ENCODE measurements around the gene WFDC12.

WFDC12 gene

DNA sequence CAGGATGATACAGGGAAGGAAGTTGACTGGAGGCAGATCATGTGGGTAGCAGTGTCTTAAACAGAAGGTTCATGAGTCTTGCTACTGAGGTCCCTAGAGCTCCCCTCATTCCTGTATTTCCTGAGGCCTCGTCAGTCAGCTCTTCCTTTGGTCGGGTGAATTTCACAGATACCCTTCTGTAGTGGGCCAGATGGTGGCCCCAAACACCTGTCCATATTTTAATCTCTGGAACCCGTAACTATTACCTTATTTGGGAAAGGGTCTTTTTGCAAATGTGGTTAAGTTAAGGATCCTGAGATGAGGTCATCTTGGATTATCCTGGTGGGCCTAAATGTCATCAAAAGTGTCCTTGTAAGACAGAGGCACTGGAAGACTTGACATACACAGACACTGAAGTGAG lies 32.9 kb downstream of the WFDC12 start:
- DNase-seq (ENCODE audit: low read depth in 2 of 2) = no peak

DNA sequence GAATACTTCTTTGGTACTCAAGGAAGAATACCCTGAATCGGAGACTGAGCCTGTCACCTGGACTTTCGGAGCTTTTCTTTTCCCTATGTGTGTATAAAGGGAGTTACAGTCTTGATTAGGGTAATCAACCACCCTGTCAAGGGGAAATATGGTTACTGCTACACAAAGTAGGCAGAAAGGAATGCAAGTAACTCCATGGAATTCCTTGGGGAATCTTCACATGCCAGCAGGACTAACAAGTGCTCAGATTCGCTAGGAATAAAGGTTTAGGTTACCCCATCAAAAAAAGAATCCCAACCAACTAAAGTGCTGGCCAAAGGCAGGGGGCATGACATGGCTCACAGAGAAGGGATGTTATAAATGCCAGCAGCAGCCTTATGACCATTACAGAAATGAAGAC lies 33.8 kb downstream of the WFDC12 start:
- no peak for DNase-seq (ENCODE audit: low read depth in 2 of 2)

DNA sequence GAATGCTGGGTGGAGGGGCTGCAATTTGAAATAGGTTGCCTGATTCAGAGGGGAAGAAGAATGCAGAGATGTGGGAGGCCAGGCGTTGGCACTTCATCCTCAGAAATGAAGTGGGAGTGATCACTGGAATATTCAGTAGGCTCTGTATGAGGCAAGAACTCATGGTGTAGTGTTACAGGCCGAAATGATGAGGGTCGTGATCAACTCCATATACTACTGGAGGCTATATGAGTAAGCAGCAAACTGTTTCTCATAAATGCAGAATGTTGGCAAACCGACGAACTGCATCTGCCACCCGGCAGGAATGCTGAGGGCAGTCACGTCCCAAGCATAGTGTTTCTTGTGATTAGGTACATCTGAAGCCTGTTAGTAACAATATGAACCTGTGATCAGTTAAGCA lies 36.0 kb downstream of the WFDC12 start:
- no peak for DNase-seq (ENCODE audit: low read depth in 2 of 2)

DNA sequence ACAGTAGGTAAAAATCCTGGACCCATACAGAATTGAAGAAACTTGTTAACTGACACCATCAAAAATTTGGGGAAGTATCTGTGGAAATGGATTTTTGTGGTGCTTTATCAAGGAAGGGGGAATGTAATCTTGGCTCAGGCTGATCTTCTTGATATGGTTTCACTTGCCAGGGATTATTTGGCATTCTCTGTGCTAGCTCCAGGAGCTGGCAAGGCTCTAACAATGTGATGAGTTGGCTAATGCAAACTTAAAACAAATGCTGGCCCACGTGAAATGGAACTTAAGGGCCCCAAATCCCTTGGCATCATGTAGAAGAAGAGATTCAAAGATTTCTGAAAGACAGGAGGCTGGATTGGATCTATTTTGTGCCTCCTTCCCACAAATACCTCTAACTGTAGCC lies 36.5 kb downstream of the WFDC12 start:
- DNase-seq (ENCODE audit: low read depth in 2 of 2) = no peak

DNA sequence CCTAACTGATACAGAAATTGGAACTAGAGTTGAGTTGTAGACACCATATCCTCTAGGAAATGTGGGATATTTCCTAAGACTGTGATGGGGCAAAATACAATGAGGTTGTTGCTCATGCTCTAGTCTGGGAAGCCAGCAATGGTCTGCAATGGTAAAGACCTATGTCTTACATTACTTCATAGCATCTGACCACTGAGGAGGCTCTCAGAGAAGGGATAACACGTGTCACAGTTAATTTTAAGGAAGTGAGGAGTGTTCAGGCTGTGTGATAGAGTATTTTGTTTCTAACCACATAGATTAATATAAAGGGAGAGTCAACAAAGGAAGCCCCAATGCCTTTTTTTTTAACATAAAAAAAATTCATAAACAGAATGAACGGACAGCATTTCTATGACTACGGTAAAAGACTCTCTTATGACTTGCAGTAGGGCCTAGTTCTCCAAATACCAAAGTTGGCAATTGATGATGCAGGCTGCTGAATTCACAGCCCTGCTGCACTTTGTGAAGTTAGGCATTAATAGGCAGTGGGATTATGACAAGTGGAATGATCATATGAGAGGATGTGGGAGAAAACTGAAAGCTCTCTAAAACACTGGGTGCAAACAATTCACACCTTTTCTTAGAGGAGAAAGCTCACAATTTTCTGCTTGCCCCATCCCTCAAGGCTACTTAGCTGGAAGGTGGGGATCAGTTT lies 37.0 kb downstream of the WFDC12 start:
- no peak for DNase-seq (ENCODE audit: low read depth in 2 of 2)

DNA sequence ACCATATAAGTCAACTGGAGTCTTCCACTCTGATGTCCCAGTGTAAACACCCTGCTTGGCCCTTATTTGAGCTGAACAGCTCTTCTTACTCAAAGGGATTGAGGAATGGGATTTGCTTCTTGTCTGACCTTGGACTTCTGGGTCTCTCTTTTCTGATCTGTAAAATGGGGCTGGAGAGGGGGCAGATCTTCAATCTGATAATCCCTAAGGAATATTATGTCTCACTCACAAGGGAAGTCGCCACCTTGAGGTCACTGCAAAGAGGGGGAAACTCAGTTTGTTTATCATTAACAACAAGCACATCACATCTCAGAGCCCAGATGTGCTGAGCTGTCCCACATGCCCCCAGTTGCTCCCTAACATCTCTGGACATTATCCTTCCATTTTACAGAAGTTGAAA lies 38.4 kb downstream of the WFDC12 start:
- no peak for DNase-seq (ENCODE audit: low read depth in 2 of 2)

DNA sequence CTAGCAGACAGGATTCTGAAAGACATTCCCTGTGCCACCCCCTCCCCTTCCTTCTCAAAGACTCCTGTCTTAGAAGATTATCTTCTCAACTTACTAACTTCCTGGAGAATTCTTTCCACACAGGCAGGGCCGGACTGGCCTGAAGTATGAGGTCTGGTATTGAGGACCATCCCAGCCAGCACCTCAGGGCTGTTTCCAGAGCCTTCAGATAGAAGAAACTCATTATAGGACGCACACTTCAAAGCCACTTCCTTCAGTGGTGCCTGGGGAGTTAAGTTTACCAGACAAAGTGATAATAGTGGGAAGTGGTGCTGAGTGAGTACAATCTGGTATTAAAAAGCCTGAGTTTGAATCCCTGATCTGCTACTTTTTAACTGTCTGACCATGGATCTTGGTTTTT lies 39.0 kb downstream of the WFDC12 start:
- no peak for DNase-seq (ENCODE audit: low read depth in 2 of 2)

DNA sequence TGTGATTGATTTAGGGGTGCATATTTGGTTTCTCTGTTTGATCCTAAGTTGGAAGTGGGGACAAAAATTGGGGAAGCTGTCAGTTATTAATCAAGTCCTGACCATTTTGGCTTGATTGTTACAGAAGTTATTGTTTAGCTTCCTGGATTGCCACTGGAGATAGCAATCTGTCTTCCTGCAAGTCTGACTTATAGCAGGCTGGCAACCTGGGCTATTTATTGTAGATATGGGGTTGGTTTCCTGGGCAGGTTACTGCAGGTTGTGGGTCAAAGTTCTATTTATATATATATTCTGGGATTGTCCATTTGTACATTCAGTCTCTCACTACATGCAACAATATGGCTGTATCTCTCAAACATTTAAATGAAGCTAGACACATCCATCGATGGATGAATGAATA lies 41.1 kb downstream of the WFDC12 start:
- no peak for DNase-seq (ENCODE audit: low read depth in 2 of 2)

DNA sequence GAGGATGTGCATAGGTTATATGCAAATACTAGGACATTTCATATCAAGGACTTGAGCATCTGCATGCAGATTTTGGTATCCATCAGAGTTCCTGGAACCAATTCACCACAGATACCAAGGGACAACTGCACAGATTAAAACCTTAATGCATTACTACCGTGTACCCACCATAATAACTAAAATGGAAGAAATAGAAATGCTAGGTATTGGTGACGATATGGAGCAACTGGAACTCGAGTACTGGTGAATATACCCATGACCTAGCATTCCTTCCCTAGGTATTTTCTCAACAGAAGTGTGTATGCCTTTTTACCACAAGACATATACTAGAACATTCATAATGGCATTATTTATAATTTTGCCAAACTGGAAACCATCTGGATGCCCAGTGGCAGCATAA lies 41.8 kb downstream of the WFDC12 start:
- no peak for DNase-seq (ENCODE audit: low read depth in 2 of 2)

DNA sequence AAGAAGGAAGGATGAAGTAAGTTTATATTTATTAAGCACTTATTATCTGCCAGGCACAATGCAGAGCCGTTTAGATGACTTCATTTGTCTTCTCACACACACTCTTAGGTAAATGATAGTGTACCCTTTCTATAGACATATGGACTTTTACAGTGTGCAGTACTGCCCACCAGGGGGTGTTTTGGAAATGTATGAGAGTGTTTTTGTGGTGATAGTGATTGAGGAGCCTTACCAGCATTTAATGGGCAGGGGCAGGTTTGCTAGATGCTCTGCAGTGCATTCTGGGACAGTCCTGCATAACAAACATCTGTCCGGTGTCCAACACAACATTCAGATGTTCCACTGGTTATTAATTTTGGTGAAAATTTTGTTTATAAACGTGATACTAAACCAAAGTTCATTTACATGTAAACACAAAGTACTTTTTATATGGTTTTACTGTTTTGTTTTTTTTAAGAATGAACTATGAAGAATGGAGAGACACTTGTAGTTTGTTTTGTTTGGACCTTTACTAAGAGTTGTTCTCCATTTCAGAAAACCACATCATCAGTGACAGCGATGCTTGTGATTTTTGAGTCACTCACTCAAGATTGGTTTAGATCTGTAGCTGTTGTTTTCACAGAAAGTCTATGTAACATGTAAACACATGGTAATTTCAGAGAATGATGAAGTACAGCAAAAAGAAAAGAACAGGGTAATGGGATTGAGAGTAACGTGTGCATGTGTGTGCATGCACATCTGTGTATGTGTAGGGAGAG lies 43.2 kb downstream of the WFDC12 start:
- DNase-seq (ENCODE audit: low read depth in 2 of 2) = no peak

DNA sequence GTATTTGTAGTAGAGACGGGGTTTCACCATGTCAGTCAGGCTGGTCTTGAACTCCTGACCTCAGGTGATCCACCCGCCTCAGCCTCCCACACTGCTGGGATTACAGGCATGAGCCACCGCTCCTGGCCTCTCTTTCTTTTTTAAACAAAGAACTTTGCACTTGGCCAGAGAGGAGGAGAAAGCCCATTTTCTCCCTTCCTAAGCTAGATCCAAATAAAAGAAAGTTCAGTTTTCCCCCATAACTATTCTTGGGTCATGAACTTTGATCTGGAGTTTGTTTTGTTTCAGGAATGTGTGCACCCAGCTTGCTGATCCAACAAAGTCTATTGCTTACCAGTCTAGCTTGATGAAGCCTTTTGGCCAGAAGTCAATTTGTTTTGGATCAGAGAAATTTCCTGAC lies 46.7 kb downstream of the WFDC12 start:
- no peak for DNase-seq (ENCODE audit: low read depth in 2 of 2)

All from stimulated activated CD8-positive, alpha-beta memory T cell treated with anti-CD3 and anti-CD28 coated beads, Interleukin-2, amount 100 ng/mL, for 48 hours (primary cell).